ENCODE measurements around the gene ZNF184. TPM values are rescaled to one million over a fixed set of nuclear protein-coding genes. Genes with fewer than 3 reads are reported as not detected.

Gene ZNF184
- total and polyA plus RNA-seq, 7 donors: 2.3 to 5.7 (median 4.3) TPM

GRCh38 chr6:27414996-27415395 is 57.9 kb downstream of the ZNF184 start:
- Histone ChIP-seq H3K9me3 (no peaks in the 10 kb centered on the region), H3K4me1 (no peaks in the 10 kb centered on the region), H3K4me3 (no peak overlapping the region), H3K36me3 (ENCODE audit: insufficient read depth in 1 of 2, low read depth in 1 of 2) (no peaks in the 10 kb centered on the region), H3K27ac (no peak overlapping the region), H3K27me3 (ENCODE audit: insufficient read depth in 3 of 3, low read length in 2 of 3) (no peaks in the 10 kb centered on the region)
- ATAC-seq (no peak), DNase-seq (no peak)
- intact Hi-C loops (cut with DNase I): no loop called here
- no peak for TF ChIP-seq CTCF (IDR thresholded peaks at IDR 0.05)
- 70 to 78% (median 75%) methylated on average over 1 of the region's 1 CpG for WGBS, 3 donors

- H3K4me3 ChIP-seq: no peak overlapping the region
- TF ChIP-seq CTCF (IDR thresholded peaks at IDR 0.05): no peak
- no peak overlapping the region for H3K27ac ChIP-seq
- H3K27me3 ChIP-seq (ENCODE audit: insufficient read depth in 3 of 3, low read length in 2 of 3): no peaks in the 10 kb centered on the region
- ATAC-seq (no peak), DNase-seq (no peak)
- 91 to 95% (median 95%) methylated on average over 4 of the region's 4 CpGs for WGBS, 3 donors
- H3K4me1 ChIP-seq: no peaks in the 10 kb centered on the region
- H3K36me3 ChIP-seq (ENCODE audit: insufficient read depth in 1 of 2, low read depth in 1 of 2): no peaks in the 10 kb centered on the region
- intact Hi-C loops (cut with DNase I): no loop called here
- no peaks in the 10 kb centered on the region for H3K9me3 ChIP-seq
Observed at GRCh38 chr6:27414300-27414699, 58.6 kb downstream of the ZNF184 start.

GRCh38 chr6:27407153-27407814 is 65.6 kb downstream of the ZNF184 start:
- Histone ChIP-seq H3K9me3 (no peaks in the 10 kb centered on the region), H3K4me3 (no peak overlapping the region), H3K27ac (no peak overlapping the region), H3K36me3 (ENCODE audit: insufficient read depth in 1 of 2, low read depth in 1 of 2) (no peaks in the 10 kb centered on the region), H3K27me3 (ENCODE audit: insufficient read depth in 3 of 3, low read length in 2 of 3) (no peaks in the 10 kb centered on the region), H3K4me1 (no peaks in the 10 kb centered on the region)
- WGBS, 3 donors: 59 to 67% (median 62%) methylated on average over 8 of the region's 8 CpGs
- no peak for ATAC-seq
- TF ChIP-seq CTCF (IDR thresholded peaks at IDR 0.05): no peak
- DNase-seq: no peak
- intact Hi-C loops (cut with DNase I): no loop called here

DNA sequence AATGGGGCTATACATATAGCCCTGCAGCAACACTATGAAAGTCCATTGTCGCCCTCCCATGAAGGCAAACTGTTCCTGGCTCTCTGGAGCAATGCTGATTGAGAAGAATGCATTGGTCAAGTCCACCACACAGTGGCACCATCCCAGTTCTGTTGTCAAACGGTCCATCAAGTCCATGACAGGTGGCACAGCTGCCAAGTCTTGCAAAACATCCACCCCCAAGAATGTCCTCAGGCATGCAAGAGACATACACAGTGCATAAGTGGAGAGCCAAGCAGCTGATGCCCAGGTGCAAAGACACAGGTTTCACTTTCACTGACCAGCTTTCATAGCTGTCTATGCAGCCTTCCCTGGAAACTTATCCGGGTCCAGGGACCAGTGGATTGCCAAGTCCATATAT is 66.8 kb downstream of the ZNF184 start:
- H3K4me3 ChIP-seq: no peak overlapping the region
- H3K9me3 ChIP-seq: peaks cover 9% of the 10 kb centered on the region
- H3K27ac ChIP-seq: no peak overlapping the region
- no peak for DNase-seq
- no peaks in the 10 kb centered on the region for H3K27me3 ChIP-seq (ENCODE audit: insufficient read depth in 3 of 3, low read length in 2 of 3)
- peaks cover 0 to 3% of the 10 kb centered on the region in 2 donors for H3K36me3 ChIP-seq (ENCODE audit: insufficient read depth in 1 of 2, low read depth in 1 of 2)
- no peak for TF ChIP-seq CTCF (IDR thresholded peaks at IDR 0.05)
- 60 to 70% (median 63%) methylated on average over 3 of the region's 3 CpGs for WGBS, 3 donors
- ATAC-seq: no peak
- intact Hi-C loops (cut with DNase I): no loop called here
- no peaks in the 10 kb centered on the region for H3K4me1 ChIP-seq

Measured in psoas muscle (tissue), 8 donors.